ENCODE data around the gene SLC22A5. TPM values are rescaled to one million over a fixed set of nuclear protein-coding genes. Genes with fewer than 3 reads are reported as not detected.

Gene SLC22A5
- total and polyA plus RNA-seq, 12 donors = 10.3 to 36.8 (median 13.8) TPM

GRCh38 chr5:132439521-132440089, 70.1 kb downstream of the SLC22A5 start:
- H3K9me3 ChIP-seq = no peaks in the 10 kb centered on the region
- peak overlapping the region in 9 of 10 donors; percentile 69 to 90 (median 79) for H3K27ac ChIP-seq
- H3K36me3 ChIP-seq = peaks cover 0 to 15% (median 0%) of the 10 kb centered on the region in 9 donors
- TF ChIP-seq CTCF (IDR thresholded peaks at IDR 0.05) = no peak
- H3K4me3 ChIP-seq = peak overlapping the region in 1 of 10 donors; percentile 1
- H3K4me1 ChIP-seq = peaks cover 43 to 99% (median 89%) of the 10 kb centered on the region in 9 donors
- peak; percentile 70 to 90 (median 83) for ATAC-seq
- WGBS, 2 donors = 15 to 20% methylated on average over 7 of the region's 7 CpGs
- no peaks in the 10 kb centered on the region for H3K27me3 ChIP-seq
- peak; percentile 71 to 79 for DNase-seq
- intact Hi-C loops (cut with DNase I) = no loop called here

GRCh38 chr5:132444061-132444460, 74.6 kb downstream of the SLC22A5 start:
- no peak overlapping the region for H3K4me3 ChIP-seq
- H3K27ac ChIP-seq = peak overlapping the region in 3 of 10 donors; percentile 1 to 84 (median 46)
- intact Hi-C loops (cut with DNase I) = no loop called here
- H3K27me3 ChIP-seq = no peaks in the 10 kb centered on the region
- no peak for TF ChIP-seq CTCF (IDR thresholded peaks at IDR 0.05)
- DNase-seq (no peak), ATAC-seq (no peak)
- H3K9me3 ChIP-seq = no peaks in the 10 kb centered on the region
- H3K4me1 ChIP-seq = peaks cover 30 to 97% (median 82%) of the 10 kb centered on the region in 9 donors
- 74 to 80% methylated on average over 7 of the region's 7 CpGs for WGBS, 2 donors
- H3K36me3 ChIP-seq = peaks cover 0 to 10% (median 0%) of the 10 kb centered on the region in 9 donors

Small RNA genes within 50 kb of the gene (microRNA-seq; reads per million reads assigned to microRNA genes)
- 0.51 to 0.60 reads per million in 2 donors for gene MIR3936

Other genes with a start within 250 kb of the SLC22A5 start
- gene P4HA2, start 141.9 kb upstream of the SLC22A5 start, total RNA-seq = 10 to 100 TPM; 35.0 to 77.1 (median 52.4) TPM
- gene P4HA2, start 141.9 kb upstream of the SLC22A5 start, polyA plus RNA-seq = 10 to 100 TPM; 27.2 to 97.0 TPM
- 1 to 10 TPM; 2.1 to 8.7 (median 3.4) TPM for gene PDLIM4, start 112.0 kb upstream of the SLC22A5 start, total RNA-seq
- gene PDLIM4, start 112.0 kb upstream of the SLC22A5 start, polyA plus RNA-seq = 10 to 100 TPM in 1 of 2 donors, 1 to 10 TPM in 1; 3.4 to 15.3 TPM
- gene SLC22A4, start 75.3 kb upstream of the SLC22A5 start, total RNA-seq = 1 to 10 TPM in 8 of 10 donors, under 1 TPM in 2; 0.39 to 9.0 (median 2.1) TPM
- gene SLC22A4, start 75.3 kb upstream of the SLC22A5 start, polyA plus RNA-seq = 1 to 10 TPM in 1 of 2 donors, under 1 TPM in 1; 0.51 to 2.7 TPM
- gene IRF1, start 121.1 kb downstream of the SLC22A5 start, total RNA-seq = 100 to 1,000 TPM in 1 of 10 donors, 10 to 100 TPM in 8, 1 to 10 TPM in 1; 9.5 to 146 (median 19.2) TPM
- gene IRF1, start 121.1 kb downstream of the SLC22A5 start, polyA plus RNA-seq = 10 to 100 TPM in 1 of 2 donors, 1 to 10 TPM in 1; 8.6 to 13.7 TPM
- gene IL5, start 173.8 kb downstream of the SLC22A5 start, total RNA-seq = not detected
- gene IL5, start 173.8 kb downstream of the SLC22A5 start, polyA plus RNA-seq = not detected
- 10 to 100 TPM; 26.6 to 38.5 (median 33.2) TPM for gene RAD50, start 187.3 kb downstream of the SLC22A5 start, total RNA-seq
- 10 to 100 TPM in 1 of 2 donors, 1 to 10 TPM in 1; 6.8 to 11.6 TPM for gene RAD50, start 187.3 kb downstream of the SLC22A5 start, polyA plus RNA-seq

All from heart right ventricle (tissue), 16 donors.